ENCODE results near the gene SPRING1.

Gene SPRING1

DNA sequence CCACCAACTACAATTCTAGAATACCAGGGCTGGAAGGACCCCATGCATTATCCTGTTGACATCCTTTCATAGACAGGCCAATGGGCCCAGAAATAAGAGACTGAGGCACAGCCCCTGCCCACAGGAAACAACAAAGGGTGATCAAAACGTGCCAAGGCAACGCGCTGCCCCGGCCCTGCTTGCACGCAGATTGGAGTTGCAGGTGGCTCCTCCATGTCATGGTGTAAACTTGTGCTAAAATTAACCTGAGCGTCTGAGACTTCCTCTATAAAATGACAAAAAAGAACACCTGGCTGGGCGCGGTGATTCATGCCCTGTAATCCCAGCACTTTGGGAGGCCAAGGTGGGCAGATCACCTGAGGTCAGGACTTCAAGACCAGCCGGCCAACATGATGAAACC is 30.1 kb downstream of the SPRING1 start:
- DNase-seq, result no peak

DNA sequence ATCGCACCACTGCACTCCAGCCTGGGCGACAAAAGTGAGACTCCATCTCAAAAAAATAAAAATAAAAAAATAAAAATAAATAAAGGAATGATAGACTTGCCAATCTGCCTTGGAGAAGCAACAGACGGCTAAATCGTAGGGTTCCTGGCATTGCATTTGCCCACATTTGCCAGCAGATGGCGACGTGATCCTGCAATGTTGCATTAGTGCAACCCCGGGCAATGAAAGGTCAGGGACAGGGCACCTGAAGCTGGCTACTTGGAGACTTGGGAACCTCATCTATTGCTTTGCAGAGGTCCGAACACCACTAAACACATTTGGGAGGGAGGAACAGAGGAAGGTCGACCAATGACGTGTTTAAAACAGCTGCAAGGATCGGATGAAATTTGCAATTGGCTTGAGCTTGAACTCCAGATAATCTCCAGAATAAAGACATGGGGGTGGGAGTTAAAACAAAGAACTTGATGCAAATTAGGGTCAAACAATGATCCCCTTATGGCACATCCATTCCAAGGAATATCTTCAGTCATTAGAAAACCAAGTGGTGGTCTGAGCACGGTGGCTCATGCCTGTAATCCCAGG is 34.6 kb downstream of the SPRING1 start:
- peak; percentile 21 for DNase-seq

DNA sequence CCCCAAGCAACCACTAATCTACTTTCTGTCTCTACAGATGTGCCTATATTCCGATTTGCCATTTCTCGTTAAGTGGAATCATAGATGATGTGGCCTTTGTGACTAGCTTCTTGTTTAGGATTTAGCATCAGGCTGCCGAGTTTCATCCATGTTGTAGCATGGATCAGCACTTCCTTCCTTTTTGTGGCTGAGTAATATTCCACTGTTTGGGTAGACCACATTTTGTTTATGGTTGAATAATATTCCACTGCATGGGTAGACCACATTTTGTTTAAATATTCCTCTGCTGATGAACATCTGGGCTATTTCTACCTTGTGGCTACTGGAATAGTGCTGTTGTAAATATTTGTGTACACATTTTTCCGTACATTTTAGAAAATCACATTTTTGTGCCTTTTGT is 36.4 kb downstream of the SPRING1 start:
- DNase-seq, result no peak

DNA sequence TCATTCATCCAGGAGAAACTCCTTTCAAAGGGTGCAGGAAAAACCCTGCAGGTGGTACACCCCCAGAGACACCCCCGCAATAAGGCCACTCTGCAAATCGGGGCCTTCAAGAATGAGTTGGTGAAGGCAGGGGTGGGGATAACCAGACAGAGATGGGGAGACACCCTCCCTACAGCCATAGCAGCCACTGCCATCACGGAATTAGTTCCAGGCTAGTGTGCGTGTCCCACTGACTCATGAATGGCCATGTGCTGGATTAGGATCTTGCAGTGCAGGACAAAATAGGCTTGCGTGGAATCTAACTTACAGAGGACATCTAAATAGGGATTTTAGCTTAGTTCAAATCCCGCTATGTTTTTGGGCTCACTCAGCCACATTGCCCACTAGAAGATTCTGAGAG is 37.8 kb downstream of the SPRING1 start:
- no peak for DNase-seq

DNA sequence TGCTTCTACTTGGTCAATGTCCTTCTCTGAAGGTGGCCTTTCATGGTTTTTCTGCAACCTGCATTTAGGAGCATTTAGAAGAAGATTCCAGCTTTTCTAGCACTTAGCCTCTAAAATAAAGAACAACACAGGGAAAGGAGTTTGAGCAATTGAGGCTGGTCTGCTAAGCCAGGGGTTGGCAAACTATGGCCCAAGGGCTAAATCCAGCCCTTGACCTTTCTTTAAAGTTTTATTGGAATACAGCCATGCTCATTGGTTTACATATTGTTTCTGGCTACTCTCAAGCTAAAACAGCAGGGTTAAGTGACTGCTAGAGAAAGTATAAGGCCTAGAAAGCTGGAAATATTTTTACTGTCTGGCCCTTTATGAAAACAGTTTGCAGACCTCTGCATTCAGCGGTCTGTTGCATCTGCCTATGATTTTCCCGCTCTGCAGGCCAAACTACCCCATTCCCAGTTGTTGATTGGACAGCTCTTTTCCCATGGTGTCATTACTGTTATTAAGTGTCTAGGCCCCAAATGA is 39.3 kb downstream of the SPRING1 start:
- DNase-seq, result no peak

DNA sequence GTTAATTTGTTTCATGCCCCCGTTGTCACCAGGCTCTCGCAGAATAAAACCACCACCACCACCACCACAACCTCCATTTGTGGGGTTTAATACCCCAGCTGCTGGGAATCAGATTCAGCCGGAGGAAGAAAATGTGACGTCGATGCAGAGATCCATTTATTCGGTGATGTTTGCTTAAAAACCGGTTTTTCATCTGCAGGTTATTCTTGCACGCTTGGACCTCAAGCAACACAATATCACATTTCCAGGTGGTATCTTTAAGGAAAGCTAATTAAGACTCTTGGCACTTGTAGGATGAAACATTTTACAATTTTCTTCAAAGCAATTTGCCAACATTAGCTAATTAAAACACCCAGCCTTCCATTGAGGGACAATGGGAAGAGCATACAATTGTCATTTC is 39.8 kb downstream of the SPRING1 start:
- DNase-seq, result peak; percentile 89

DNA sequence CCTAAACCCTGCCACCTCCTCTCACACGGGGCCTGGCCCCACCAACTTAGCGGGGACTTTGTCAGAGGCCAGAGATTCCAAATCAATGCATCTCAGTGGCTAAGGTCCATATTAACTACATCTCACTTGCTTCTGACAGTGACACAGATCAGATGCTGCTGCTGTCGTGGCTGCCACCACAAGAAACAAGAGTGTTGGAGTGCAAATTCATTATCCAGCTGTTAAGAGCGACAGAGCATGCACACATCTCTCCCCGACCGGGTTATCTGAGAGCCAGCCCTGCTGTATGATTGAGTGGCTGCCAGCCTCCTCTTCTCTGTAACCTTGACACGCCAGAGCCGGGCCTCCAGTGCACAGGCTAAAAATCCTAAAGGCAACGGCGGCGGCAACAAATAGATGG is 40.2 kb downstream of the SPRING1 start:
- DNase-seq, result no peak

DNA sequence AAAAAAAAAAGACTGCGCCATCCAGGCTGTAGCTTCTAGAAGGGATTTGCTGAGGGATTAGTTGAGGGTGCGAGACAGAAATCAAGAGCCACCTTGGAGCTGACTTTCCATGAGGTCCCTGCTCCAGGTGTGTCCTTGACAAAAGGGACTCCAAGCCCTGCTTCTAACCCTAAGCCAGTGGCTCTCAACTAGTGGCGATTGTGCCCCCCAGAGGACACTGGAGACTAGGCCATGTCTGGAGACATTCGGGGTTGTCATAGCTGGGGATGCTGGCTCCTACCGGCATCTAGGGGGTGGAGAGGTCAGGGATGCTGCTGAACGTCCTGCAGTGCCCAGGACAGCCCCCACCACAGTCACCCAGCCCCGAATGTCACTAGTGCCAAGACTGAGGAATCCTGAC is 40.6 kb downstream of the SPRING1 start:
- DNase-seq, result no peak

DNA sequence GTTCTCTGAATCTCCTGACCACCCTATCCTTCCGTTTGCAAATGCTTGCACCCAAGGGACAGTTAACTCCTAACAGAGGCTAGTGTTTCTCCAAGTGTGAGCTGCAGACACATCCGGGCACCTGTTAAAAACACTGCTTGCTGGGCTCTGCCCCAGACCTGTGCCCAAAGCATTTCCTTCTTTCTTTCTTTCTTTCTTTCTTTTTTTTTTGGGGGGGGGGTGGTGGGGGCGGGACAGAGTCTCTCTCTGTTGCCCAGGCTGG is 42.5 kb downstream of the SPRING1 start:
- DNase-seq, result no peak

DNA sequence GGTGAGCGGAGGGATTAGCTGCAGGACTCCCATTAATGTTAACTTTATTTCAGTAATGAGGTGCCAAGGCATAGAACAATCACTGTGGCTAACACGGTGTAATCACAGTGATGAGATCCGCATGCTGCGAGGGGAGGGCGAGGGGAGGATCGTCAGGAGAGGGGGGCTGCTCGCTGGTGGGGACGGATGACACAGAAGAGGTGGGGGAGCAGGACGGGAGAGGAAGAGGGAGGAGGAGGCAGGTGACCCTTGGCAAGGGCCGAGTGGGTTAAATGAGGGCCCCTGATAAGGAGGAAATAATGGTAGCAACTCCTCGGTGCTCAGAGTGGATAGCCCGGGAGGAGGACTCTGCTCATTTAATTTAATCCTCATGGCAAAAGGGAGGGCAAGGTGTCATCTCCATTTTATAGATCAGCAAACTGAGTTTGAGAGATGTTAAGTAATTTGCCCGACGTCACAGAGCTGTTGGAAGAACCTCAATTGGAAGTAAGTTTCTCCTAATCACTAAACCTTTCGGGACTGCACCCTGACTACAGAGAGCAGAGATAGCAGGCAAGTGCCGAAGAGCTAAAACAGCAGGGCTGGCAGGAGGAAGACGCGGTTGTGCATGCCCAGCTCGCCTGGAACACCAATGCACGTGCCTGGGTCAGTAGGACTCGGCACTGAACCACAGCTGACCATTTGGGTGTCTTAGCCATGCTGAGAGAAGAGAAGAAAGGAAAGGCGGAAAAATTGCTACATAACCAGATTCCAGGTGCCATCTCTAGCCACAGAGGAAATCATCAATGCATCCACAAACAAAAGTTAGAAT is 43.0 kb downstream of the SPRING1 start:
- no peak for DNase-seq

DNA sequence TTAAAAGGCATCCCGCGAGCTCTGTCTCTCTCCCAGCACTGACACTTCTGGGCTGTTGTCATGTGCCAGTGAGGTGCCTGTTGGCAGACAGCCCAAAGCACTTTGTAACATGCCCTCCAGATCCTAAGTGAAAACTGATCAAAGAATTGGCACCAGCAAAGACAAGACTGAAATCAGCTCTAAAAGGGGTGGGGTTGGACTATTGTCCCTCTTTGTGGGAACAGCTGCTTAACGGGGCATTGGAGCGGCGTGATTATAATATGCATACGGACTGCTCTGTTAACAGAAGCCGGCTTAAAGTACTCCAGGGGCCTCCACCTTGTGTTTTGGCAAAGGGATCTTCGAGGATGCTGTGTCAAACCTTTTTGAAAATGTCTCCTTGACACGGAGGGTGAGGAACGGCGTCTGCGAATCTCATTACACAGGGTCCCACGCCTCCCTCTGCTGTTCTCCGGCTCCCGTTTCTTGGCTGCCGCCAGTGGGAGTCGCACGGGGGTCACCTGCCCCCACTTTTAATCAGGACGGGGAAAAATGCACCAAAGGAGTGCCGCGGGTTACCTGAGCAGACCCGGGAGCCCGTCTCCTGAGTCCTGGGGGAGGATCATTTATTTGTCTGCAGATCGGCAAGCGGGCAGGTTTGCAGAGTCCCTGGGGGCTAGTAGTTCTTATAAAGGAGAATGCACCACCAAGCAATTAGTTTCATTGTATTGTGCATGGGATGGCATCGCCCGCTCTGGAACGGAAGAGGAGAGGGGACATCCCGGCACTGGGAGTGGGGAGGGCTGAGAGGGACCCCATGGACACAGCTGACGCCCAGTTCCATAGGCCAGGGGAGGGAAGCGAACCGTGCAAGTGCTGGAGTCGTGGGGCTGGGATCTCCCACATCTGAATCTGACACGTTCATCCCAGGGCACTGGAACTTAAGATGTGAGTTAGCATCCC is 44.3 kb downstream of the SPRING1 start:
- DNase-seq, result peak; percentile 40

DNA sequence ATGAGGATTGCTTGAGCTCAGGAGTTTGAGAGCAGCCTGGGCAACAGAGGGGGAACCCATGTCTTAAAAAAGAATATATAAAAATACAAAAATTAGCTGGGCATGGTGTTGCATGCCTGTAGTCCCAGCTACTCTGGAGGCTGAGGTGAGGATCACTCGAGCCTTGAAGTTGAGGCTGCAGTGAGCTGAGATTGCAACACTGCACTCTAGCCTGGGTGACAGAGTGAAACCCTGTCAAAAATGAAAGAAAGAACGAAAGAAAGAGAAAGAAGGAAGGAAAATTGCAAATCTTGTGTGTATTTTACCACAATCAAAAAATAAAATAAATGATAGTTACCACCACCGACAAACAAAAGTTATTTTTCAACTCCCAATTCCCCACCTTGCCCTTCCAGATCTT is 45.3 kb downstream of the SPRING1 start:
- DNase-seq, result no peak

DNA sequence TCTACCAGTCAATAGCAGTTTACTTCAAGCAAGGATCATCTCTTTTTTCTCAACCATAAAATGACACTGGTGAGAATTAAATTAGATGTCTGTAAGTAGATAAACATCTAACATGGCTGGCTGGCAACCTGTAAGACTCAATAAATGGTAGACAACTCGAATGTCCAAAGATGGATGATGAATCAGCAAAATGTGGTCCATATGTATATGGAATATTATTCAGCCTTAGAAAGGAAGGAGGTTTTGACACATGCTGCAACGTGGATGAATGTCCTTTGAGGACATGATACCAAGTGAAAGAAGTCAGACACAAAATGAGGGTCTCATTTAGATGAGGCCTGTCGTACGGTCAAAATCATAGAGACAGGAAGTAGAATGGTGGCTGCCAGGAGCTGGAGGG is 46.2 kb downstream of the SPRING1 start:
- DNase-seq, result no peak

DNA sequence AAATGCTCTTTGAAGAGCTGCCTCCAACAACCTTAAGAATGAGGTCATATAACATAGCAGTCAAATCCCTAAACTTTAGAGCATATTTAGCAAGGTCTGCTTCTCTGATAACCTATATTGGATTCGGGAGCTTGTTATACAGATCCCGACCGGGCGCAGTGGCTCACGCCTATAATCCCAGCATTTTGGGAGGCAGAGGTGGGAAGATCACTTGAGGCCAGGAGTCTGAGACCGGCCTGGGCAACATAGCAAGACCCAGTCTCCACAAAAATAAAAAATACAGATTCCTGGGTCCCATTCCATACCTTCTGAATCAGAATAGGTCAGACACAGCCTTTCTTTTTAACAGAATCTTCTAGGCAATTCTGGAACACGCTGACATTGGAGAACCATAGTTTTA is 46.7 kb downstream of the SPRING1 start:
- no peak for DNase-seq

DNA sequence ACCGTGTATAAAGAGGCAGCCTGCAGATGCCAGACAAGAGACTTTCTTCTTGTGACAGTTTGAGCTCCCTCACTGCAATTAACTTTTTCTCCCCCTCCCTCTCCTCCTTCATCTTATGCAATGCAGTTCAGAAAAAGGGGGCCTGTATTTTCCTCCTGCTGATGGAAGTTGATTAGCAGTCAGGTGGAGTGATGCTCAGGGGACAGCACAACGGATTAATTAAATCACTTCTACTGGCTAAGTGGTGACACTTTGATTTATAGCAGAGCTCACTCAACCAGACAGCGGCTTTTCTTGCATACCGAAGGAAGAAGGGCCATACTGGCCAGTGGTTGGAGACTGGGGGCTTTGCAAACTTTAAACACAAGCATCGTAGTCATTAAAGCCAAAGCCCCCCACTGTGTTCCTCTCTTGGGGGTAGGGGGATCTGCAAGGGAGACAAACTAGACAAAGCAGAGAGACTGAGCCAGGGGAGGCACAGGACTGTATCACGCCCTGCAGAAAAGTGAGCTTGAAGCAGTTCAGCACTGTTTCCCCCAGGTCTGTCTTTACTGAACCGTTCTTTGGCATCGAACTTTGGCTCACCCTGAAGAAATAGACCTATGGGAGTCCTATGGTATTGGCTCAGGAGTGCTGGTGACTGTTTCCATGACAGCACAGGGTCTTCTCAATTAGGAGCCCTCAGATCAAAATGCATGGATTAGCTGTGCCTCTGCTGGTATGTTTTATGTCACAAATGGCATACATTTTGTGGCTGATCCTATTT is 47.7 kb downstream of the SPRING1 start:
- no peak for DNase-seq

DNA sequence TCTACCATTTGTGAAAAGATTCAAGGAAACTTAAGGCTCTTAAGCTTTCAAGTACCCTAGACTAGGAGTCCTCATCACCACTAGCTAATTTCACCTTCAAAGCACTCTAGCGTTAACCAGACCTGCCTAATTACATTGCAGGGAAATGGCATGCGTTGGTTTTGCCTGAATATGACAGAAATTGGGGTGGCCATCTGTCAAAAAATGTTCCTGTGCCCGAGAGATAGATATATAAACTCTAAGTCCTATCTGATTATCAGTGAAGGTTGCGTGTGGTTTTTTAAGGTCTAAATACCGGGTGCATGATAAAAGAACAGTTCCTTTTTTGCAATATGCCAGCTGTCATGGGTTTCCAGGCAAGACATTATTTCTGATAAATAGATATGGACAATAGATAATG is 48.3 kb downstream of the SPRING1 start:
- DNase-seq, result no peak

All from NCI-H748 treated with DMSO at 0.1 percent for 48 hours (cell line).